Posterior cingulate gyrus (tissue), 11 donors: ENCODE measurements around the gene ZNF594.
A peak's percentile ranks its signal among the peaks of the same experiment; 100 is the strongest.
"Not testable (repeated sequence)": the region's sequence is repeated elsewhere in the genome, so short reads cannot be mapped to it uniquely, and the experiment has no call there.

Experiments
- DNase-seq, 10 donors: peaks; one replicate each; pipeline versions ENCODE4 v3.0.0 to v3.0.0-alpha.2; 2020 to 2021; ENCODE audit warnings: mixed read lengths in 3 of 10
- intact Hi-C: fragments of 100-400 bp; cut with DNase I; formaldehyde crosslinking; loops from one replicate; pipeline ENCODE4 v1.15.1; 2023

ZNF594 gene

GRCh38 chr17:5203908-5204294, 12.2 kb upstream of the ZNF594 start:
- intact Hi-C loops, result no loop called here

DNA sequence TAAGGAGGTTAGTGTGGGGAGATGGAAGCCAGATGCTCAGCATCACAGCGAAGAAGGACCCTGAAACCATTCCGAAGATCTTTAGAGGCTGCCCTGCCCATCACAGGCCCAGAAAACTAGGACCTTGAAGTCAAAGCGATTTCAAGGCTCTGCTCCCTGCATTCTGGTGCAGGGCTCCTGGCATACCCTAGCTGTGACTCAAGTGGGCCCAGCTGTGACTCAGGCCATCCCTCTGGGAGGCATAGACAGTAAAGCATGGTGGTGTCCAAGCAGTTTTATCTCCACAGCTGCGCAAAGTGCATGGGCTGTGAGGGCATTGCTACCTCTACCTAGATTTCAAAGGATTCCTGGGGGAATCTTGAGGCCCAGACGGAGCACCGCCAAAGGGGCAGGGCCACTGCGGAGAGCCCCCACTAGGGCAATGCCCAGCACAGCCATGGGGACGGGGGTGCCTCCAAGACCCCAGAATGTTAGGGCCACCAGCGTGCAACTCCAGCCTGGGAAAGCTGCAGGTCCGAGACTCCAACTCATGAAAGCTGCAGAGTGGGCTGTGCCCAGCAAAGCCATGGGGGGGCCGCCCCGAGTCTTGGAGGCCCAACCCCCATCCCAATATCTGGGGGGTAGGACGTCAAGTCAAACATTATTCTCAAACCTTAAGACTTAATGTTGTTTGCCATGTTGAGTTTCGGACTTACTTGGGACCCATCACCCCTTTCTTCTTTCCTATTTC, 11.7 kb upstream of the ZNF594 start:
- intact Hi-C loops, result no loop called here
- DNase-seq, result no peak

More at GRCh38 chr17:5203908-5204294, 12.2 kb upstream of the ZNF594 start:
- no peak for DNase-seq

GRCh38 chr17:5201011-5201410, 9.3 kb upstream of the ZNF594 start:
- intact Hi-C loops, result no loop called here
- no peak for DNase-seq

DNA sequence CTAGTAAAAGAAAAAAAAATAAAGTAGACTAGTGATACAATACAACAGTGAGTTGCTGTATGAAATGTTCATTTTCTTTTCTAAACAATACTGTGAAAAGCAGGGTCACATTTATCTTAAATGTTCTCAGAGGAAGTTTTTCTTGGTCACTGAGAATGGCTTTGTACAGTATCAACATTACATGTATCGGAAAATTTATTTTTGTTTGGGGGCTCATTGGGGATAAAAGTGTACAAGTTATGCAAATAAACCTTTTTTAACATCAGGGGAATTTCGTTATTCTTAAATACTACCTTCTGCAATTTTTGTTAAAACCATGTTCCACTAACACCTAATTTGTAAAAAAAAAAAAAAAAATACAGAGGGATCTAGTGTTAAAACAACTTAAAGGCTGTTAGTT, 8.7 kb upstream of the ZNF594 start:
- no peak for DNase-seq
- intact Hi-C loops, result no loop called here

GRCh38 chr17:5198472-5198871, 6.8 kb upstream of the ZNF594 start:
- DNase-seq, result no peak
- intact Hi-C loops, result no loop called here

GRCh38 chr17:5194346-5194745, 2.7 kb upstream of the ZNF594 start:
- DNase-seq, result peak in 3 of 10 donors; percentile 15 to 79 (median 28)
- intact Hi-C loops, result loop anchor here (5.0 kb wide), 2 partner anchors 43 to 82 kb away; partner anchors contain the start of gene ZNF232

- no peak for DNase-seq
- intact Hi-C loops, result no loop called here
Measured at GRCh38 chr17:5184288-5184687, 7.4 kb downstream of the ZNF594 start.

DNA sequence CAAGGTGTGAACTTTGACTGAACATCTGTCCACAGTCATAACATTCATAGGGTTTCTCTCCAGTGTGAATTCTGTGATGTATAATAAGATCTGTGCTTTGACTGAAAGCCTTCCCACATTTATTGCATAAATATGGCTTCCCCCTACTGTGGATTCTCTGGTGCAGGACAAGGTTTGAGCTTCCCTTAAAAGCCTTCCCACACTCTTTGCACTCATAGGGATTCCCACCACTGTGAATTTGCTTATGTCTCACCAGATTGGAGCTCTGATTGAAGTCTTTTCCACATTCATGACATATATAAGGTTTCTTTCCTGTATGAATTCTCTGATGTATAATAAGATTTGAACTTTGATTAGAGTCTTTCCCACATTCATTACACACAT, 8.3 kb downstream of the ZNF594 start:
- intact Hi-C loops, result no loop called here
- no peak for DNase-seq

DNA sequence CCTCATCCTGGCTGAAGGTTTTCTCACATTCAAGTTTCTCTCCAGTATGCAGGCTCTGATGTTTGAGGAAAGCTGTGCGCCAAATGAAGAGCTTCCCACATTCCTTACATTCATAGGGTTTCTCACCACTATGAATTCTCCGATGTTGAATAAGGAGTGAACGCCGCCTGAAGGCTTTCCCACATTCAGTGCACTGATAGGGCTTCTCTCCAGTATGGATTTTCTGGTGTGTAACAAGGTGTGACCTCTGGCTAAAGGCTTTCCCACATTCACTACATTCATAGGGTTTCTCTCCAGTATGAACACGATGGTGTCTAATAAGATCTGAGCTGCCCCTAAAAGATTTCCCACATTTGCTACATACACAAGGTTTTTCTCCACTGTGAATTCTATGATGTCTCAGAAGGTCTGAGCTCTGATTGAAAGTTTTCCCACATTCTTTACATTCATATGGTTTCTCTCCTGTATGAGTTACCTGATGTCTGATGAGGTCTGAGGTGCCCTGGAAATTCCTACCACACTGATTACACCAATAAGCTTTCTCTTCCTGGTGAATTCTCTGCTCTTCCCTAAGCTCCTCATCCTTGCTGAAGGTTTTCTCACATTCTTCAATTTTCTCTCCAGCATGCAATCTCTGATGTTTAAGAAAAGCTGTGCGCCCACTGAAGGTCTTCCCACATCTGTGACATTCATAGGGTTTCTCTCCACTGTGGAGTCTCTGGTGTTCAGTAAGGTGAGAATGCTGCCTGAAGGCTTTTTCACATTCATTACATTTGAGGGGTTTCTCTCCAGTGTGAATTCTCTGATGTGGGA, 8.9 kb downstream of the ZNF594 start:
- DNase-seq, result no peak
- intact Hi-C loops, result no loop called here

GRCh38 chr17:5181509-5182305, 10.0 kb downstream of the ZNF594 start:
- intact Hi-C loops, result no loop called here
- no peak for DNase-seq

DNA sequence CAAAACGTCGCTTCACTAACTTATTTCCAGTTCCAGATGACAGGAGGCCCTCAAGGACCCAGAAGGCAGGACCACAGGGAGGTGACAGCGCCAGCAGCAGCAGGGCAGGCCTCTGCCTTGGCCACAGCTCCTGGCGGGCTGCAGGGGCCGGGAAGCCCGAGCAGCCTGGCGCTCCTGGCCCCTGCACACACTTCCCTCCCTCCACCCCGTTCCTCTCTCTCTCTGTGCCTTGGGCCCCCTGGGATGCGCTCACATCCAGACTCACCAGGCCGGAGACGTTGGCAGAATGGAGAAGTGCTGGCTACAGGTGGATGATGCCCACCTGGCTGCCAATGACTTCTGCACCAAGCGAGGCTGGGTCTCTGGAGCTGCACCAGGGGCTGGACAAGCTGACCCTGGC, 12.7 kb downstream of the ZNF594 start:
- intact Hi-C loops, result no loop called here
- no peak for DNase-seq

DNA sequence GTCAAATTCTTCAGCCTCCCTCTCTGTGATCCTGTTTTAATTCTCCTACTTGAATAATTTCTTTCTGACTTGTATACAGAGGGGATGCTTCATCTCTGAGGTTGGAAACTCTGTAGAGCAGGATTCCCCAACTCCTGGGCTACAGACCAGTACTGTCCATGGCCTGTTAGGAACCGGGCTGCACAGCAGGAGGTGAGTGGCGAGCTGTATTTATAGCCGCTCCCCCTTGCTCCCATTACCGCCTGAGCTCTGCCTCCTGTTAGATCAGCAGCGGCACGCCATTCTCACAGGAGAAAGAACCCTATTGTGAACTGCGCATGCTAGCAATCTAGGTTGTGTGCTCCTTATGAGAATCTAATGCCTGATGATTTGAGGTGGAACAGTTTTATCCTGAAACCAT, 16.6 kb downstream of the ZNF594 start:
- intact Hi-C loops, result not testable (repeated sequence)

GRCh38 chr17:5165791-5166564, 25.7 kb downstream of the ZNF594 start:
- intact Hi-C loops, DNase-seq: not testable (repeated sequence)

More for the DNA sequence above, 16.6 kb downstream of the ZNF594 start:
- DNase-seq, result not testable (repeated sequence)

- DNase-seq, result no peak
- intact Hi-C loops, result no loop called here
Measured at GRCh38 chr17:5164436-5164835, 27.2 kb downstream of the ZNF594 start.

- intact Hi-C loops, DNase-seq: not testable (repeated sequence)
Measured at GRCh38 chr17:5161793-5162192, 29.9 kb downstream of the ZNF594 start.

DNA sequence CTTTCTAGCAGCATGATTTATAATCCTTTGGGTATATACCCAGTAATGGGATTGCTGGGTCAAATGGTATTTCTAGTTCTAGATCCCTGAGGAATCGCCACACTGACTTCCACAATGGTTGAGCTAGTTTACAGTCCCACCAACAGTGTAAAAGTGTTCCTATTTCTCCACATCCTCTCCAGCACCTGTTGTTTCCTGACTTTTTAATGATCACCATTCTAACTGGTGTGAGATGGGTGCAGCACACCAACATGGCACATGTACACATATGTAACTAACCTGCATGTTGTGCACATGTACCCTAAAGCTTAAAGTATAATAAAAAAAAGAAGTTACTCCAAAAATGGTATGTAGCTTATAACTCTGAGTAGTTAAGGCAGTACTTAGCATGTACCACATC, 31.0 kb downstream of the ZNF594 start:
- DNase-seq, intact Hi-C loops: not testable (repeated sequence)

- DNase-seq, intact Hi-C loops: not testable (repeated sequence)
Measured at GRCh38 chr17:5146122-5146521, 45.5 kb downstream of the ZNF594 start.

DNA sequence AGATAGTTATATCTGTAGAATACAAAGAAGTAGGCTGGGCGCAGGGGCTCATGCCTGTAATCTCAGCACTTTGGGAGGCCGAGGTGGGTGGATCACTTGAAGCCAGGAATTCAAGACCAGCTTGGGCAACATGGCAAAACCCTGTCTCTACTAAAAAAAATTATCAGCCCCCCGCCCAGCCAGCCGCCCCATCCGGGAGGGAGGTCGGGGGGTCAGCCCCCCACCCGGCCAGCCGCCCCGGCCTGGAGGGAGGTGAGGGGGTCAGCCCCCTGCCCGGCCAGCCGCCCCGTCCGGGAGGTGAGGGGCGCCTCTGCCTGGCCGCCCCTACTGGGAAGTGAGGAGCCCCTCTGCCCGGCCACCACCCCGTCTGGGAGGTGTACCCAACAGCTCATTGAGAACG, 48.8 kb downstream of the ZNF594 start:
- intact Hi-C loops, DNase-seq: not testable (repeated sequence)

DNA sequence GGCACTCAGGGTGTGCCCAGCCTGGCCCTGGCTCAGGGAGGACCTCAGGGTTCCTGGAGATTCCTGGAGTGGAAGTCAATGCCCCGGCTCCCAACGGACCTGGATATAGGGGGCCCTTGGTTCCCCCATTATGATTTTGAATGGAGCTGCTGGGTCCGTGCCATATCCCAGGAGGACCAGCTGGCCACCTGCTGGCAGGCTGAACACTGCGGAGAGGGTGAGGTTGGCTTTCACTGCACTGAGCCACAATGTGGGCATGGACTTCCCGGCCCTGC, 52.3 kb downstream of the ZNF594 start:
- intact Hi-C loops, result no loop called here
- DNase-seq, result peak in 1 of 10 donors; percentile 60
